AML-193 (cell line): ENCODE results near the gene MX1.

ENCODE experiments used
- DNase-seq, 2 experiments: peaks; one replicate each; lab custom pipeline; 2025; lab: John Stamatoyannopoulos, UW

Gene MX1

DNA sequence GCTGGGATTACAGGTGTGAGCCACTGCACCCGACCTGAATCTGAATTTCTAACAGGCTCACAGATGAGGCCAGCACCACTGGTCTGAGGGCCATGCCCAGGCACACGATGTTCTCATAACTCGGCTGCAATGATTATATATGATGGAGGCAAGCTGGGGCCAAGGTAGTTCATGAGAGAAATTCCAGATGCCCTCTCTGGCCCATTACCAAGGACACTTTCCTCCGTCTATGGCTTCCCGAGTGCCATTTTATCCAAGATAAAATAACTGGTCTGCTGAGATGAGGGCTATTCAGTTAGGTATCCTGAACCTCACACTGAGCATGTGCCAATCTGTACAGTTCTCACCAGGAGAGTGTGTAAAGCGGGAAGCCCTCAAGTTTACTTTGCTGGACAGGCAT lies 65.4 kb downstream of the MX1 start:
- DNase-seq: no peak

DNA sequence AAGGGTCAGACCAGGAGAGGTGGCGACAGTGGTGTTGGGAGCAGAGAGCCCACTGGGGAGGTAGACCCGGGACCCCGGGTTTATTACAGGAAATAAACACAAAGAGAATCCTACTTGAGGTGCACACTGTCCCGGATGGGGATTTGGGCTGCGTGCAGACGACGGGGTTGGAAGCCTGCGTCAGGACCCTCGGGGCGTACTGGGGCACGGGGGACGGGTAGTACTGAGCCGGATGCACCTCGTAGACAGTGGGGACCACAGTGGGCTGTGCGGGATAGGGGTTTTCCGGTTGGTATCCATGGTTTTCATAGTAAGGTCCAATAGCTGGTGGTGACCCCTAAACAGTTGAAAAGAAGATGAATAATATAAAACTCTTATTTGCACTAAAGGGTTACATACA lies 68.2 kb downstream of the MX1 start:
- DNase-seq: no peak

DNA sequence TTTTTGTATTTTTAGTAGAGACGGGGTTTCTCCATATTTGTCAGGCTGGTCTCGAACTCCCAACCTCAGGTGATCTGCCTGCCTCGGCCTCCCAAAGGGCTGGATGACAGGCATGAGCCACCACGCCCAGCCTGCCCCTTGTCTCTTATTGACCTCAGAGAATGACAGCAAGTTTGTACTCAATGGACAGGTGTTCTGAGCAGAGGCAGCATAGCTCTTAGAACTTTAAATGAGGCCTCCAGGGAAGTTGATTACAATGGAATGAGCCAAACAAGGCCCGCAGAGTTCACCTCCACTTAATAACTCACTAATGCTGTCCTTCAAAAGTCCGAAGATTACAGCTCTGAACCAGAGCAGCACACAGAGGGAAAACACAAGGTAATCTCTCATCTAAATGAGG lies 71.0 kb downstream of the MX1 start:
- no peak for DNase-seq

DNA sequence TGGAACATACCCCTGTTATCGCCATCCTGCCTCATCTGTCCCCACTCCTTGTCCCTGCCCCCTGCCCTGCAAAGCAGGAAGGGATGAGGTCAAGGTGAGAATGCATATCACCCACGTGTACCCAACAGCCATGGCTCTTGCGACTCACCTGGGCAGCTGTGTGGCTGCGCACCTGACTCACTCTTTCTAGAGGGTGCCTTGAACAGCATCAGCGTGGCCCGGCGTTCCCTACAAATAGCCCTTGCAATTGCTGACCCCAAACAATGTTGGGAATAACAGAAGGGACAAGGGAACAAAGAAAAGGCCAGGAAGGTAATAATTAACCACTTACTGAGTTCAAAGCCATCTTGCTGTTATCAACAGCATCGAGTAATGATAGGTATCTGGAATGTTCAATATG lies 71.7 kb downstream of the MX1 start:
- no peak for DNase-seq

DNA sequence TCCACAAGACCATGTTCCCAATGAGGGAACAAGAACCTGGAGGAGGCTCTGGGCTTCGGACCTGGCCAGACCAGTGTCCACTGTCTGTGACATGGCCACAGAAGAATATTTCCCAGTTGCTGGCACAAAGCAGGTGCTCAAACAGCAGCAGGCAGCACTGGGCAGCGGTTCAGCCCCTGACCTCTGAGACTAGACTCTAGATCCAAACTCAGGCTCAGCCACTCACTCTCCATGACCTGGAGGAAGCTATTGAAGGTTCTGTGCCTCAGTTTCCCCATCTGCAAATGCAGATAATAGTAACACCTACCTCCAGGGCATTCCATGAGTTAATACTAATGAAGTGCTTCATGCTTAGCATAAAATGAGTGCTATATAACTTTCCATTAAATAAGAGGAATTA lies 73.9 kb downstream of the MX1 start:
- no peak for DNase-seq

DNA sequence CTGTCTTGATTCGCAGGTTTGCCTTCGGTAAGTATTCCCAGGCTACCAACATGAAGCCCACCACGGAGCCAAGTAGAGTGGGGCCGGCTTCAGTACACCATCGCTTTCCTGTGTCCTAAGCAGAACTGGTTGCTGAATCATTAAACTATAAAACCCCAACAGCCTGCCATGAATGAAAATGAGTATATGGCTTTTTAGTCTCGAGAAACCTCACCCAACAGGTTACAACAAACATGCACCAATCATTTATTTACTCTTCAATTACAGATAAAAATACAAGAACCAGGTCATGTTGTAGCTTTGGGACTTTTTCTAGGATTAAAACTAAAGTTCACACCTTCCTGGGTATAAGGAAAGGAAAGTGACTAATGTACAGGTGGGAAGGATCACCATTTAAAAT lies 74.3 kb downstream of the MX1 start:
- no peak for DNase-seq

DNA sequence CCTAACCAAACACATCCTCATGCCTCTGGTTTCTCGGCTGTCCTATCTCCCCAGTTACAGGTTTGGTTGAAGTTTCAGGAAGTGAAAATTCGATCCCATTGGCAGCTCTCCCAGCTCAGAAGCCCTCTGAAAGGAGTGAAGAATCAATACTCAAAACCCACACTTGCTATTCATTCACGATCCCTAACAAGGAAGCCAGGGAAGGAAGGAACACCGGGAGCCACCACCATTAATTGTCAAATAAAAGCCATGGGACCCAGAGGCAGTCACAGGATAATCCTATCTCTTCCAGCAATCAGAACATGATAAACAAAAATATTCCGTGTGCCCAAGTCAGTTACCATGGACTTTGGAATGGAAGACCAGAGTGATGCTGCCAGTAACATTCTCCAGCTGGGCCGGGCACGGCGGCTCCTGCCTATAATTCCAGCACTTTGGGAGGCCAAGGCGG lies 74.9 kb downstream of the MX1 start:
- no peak for DNase-seq

DNA sequence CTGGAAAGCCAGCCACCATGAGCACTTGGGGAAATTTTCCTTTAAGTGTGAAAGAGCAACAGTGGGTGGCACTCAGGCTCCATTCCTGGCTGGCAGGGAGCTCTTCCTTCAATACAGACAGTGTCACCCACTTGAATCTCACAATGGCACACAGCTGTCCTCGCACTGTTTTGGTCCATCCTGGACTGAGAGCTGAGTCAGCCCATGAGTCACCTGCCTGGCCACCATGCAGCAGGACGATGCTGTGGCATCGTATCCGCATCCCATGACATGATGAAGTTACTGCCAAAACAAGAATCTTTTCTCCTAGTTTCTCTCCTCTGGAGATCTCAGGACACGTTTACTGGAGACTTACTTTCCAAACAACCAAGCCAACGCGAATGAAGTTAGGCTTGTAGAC lies 75.9 kb downstream of the MX1 start:
- DNase-seq: no peak

DNA sequence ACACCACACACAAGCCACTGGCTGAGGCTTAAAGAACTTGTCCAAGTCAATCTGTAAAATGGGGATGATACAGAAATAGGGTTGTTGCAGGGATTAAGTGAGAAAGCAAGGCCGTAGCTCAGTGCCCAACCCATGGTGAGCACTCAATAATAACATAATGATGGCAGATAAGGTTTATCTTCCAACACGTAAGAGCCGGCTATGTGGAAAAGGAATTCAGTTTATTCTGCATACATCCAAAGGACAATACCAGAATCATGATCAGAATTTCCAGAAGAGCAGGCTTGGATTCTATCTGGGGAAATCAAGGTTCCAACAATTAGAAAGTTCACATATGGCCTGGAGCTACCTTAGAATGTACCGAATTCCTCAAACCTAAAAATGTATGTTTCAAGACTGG lies 77.3 kb downstream of the MX1 start:
- no peak for DNase-seq

DNA sequence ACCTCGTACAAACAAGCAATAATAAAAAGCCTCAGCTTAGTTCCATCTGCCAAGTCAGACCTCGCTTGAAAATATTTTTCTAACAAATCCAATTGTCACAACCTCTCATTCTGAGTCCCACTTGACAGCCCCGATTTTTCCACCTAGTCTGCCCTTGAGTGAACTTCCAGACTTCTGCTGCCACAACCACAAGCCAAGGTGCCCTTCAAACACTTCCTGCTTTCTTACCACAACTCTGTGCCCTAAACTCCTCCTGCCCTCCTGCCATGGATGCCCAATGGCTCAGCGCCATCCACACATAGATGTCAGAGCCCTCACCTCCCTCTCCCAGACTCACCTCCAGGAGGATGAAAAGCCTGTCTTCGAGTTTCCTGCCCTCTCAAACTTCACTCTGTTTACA lies 78.0 kb downstream of the MX1 start:
- DNase-seq: no peak

DNA sequence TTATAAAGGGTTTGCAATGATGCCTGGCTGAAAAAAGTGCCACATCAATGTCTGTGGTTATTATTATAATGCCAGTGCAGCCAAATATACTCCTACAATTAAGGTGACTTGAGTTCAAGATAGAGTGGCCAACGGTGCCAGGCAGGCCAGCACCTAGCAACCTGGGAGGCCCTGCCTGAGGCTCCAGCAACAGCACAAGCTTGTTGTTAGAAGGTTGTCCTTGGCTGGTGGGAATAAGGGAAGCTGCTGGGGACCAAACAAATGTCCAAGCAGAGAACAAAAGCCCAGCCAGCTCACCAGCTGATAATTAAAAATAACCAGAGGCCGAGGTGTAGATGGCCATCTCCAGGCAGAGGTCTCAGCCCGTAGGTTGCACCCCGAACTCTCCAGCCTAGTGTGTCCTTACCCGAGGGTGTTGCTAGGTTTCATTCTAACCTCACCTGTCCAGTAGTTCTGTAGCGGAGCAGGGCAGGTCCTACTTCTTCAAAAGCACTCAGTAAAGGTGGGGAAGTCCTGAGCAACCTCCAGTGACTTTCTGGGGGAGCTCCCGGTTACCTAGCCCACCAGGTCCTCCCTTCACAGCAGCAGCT lies 80.1 kb downstream of the MX1 start:
- DNase-seq: no peak

DNA sequence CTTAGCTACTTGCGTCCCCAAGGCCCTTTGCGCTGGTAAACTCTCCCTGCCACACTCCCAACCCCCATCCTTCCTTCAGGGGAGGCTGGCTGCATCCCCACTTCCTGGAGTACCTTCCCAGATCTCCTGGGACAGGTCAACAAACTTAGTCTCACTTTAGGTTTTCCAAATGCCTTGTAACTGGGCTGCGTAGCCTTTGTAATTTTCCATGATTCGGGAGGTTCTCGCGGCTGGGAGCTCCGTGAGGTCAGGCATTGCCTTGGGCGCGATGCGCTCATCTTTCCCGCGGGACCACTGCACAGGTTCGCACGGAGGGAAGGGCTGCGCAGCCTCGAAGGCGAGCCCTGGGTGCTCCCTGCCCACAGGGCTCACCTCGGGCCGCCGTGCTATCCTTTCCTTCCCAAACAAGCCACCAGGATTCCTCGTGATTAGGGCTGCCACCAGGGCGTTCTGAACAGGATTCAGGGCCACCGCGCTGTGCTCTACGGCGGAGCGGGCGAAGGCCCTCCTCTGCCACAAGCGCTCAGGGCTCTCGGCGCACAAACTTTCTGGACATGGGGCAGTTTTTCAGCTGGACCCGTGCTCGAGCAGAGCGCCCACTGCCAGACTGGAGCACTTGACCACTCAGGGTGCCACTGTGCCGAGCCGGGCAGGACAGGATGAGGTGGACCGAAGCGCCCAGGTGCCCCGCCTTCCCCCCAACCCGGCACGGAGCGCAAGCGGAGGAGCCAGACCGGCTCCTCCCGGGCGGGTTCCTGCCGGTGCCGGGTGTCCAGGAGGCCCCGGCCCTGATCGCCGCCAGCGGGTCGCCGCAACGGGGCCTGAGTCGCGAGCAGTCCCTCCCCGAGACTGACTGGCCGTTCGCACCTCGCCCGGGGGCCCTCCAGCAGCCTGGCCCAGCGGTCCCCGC lies 80.8 kb downstream of the MX1 start:
- DNase-seq: no peak

DNA sequence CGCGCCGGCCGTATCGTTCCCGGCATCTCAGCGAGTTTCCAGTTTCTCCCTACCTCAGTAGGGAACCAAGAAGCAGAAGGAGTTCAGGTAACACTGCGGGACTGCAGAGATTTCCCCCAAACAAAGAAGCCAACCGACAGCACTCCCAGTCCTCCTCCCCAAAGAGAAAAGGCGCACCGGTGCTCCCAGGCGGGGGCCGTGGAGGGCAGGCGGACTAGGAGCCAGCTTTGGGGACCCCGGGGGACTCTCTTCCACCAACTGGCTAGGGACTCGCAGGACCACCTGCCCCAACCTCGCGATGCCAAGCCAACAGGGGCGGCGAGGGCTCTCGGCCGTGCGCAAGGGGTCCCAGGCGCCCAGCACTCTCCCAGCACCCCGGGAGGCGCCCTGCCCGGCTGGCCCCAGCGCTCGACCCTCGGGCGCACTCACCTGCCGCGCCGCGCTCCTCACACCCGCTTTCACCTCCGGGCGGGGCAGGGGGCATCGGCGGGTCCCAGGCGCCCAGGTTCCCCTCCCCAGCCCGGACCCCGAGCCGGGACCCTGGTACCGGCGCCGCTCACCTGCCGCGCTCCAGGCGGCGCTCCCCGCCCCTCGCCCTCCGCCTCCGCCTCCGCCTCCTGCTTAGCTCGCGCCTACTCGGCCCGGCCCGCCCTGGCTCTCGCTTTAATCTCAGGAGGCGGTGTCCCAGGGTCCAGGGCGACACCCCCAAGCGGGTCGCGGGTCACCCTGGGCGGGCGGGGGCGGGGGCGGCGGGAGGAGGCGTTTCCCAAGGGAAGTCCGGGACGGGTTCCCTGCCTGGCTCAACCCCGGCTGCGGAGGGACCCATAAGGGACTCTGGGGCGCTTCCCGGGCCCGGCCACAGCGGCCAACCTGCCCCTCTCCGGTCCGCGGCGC lies 81.7 kb downstream of the MX1 start, which contains the start of gene TMPRSS2:
Gene TMPRSS2 (minus strand): TSS at position 638 of the 894 bp plus-strand sequence. CDS start 10,025 bp downstream, outside the sequence.
- no peak for DNase-seq

DNA sequence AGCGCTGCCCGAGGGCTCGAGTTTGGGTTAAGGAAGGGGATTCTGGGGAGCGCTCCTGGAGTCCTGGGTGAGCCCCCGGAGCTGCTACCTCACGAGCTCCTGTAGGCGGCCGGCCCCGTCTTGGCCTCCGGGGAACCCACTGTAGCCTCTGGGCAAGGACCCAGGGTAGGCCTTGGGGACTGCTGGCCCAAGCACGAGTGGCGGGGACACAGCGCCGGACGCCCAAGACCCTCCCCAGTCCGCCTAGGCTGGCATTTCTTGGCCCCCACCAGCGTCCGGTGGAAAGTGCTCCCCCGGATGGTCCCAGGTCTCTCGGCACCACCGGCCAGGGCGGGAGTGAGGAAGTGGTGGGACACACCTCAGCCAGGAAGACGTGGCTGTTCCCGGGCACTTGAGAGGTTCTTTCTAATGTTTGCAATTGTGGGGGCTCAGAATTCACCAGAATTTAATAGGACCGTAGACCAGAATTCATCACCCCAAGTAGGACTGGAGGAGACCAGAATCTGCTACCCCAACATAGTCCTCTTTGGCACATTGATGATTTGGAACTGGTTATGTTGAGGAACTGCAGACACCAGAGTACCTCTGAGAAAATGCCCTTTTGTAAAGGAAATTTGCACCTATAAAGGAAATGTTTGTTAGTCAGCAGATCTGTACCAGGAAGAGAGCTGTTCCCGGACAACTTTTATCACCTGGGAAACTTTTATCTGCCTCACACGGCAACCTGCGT lies 82.5 kb downstream of the MX1 start:
- no peak for DNase-seq
